ENCODE results near the gene GTF3C2. TPM values are rescaled to one million over a fixed set of nuclear protein-coding genes. Genes with fewer than 3 reads are reported as not detected.

Gene GTF3C2
- polyA plus RNA-seq (ENCODE audit: insufficient read length in 3 of 3), result 10 to 100 TPM; 64.5 to 71.2 (median 67.7) TPM

- DNase-seq (ENCODE audit: low read depth in 3 of 3, low spot score in 2 of 3), result peak; percentile 95 to 98 (median 98)
These were observed at the start of gene GTF3C2 for GRCh38 chr2:27356382-27357181. Gene GTF3C2 (minus strand): TSS chr2:27356764. CDS start chr2:27343554, 13,210 bp downstream.

GRCh38 chr2:27400348-27401135, 44.0 kb upstream of the GTF3C2 start:
- DNase-seq (ENCODE audit: low read depth in 3 of 3, low spot score in 2 of 3), result no peak

GRCh38 chr2:27398962-27399361, 42.4 kb upstream of the GTF3C2 start:
- DNase-seq (ENCODE audit: low read depth in 3 of 3, low spot score in 2 of 3), result no peak

- DNase-seq (ENCODE audit: low read depth in 3 of 3, low spot score in 2 of 3), result no peak
These were observed 36.7 kb upstream of the GTF3C2 start for GRCh38 chr2:27393225-27393624.

GRCh38 chr2:27390822-27391679, 34.5 kb upstream of the GTF3C2 start:
- DNase-seq (ENCODE audit: low read depth in 3 of 3, low spot score in 2 of 3), result no peak

- DNase-seq (ENCODE audit: low read depth in 3 of 3, low spot score in 2 of 3), result no peak
These were observed 25.1 kb upstream of the GTF3C2 start for GRCh38 chr2:27381577-27382181.

- DNase-seq (ENCODE audit: low read depth in 3 of 3, low spot score in 2 of 3), result peak; percentile 75 to 91 (median 88)
These were observed 24.3 kb upstream of the GTF3C2 start, which contains the start of gene ZNF513 for GRCh38 chr2:27380626-27381545. Gene ZNF513 (minus strand): TSS chr2:27380734. CDS start chr2:27380526, 208 bp downstream.

- DNase-seq (ENCODE audit: low read depth in 3 of 3, low spot score in 2 of 3), result peak in 1 of 3 donors; percentile 32
These were observed 23.5 kb upstream of the GTF3C2 start for GRCh38 chr2:27379836-27380625.

GRCh38 chr2:27379383-27379835, 22.8 kb upstream of the GTF3C2 start:
- DNase-seq (ENCODE audit: low read depth in 3 of 3, low spot score in 2 of 3), result no peak

- DNase-seq (ENCODE audit: low read depth in 3 of 3, low spot score in 2 of 3), result no peak
These were observed 22.3 kb upstream of the GTF3C2 start for GRCh38 chr2:27378809-27379290.

- DNase-seq (ENCODE audit: low read depth in 3 of 3, low spot score in 2 of 3), result no peak
These were observed 21.7 kb upstream of the GTF3C2 start for GRCh38 chr2:27378096-27378808.

- no peak for DNase-seq (ENCODE audit: low read depth in 3 of 3, low spot score in 2 of 3)
These were observed 21.1 kb upstream of the GTF3C2 start for GRCh38 chr2:27377618-27378095.

GRCh38 chr2:27376866-27377617, 20.5 kb upstream of the GTF3C2 start:
- no peak for DNase-seq (ENCODE audit: low read depth in 3 of 3, low spot score in 2 of 3)

- DNase-seq (ENCODE audit: low read depth in 3 of 3, low spot score in 2 of 3), result no peak
These were observed 19.7 kb upstream of the GTF3C2 start for GRCh38 chr2:27376151-27376865.

- DNase-seq (ENCODE audit: low read depth in 3 of 3, low spot score in 2 of 3), result no peak
These were observed 19.0 kb upstream of the GTF3C2 start for GRCh38 chr2:27375513-27376099.

GRCh38 chr2:27373567-27373966, 17.0 kb upstream of the GTF3C2 start:
- DNase-seq (ENCODE audit: low read depth in 3 of 3, low spot score in 2 of 3), result no peak
